ENCODE measurements around the gene DNAAF5.
A peak's percentile ranks its signal among the peaks of the same experiment; 100 is the strongest.
"Not testable (repeated sequence)": the region's sequence is repeated elsewhere in the genome, so short reads cannot be mapped to it uniquely, and the experiment has no call there.

The DNAAF5 gene

DNA sequence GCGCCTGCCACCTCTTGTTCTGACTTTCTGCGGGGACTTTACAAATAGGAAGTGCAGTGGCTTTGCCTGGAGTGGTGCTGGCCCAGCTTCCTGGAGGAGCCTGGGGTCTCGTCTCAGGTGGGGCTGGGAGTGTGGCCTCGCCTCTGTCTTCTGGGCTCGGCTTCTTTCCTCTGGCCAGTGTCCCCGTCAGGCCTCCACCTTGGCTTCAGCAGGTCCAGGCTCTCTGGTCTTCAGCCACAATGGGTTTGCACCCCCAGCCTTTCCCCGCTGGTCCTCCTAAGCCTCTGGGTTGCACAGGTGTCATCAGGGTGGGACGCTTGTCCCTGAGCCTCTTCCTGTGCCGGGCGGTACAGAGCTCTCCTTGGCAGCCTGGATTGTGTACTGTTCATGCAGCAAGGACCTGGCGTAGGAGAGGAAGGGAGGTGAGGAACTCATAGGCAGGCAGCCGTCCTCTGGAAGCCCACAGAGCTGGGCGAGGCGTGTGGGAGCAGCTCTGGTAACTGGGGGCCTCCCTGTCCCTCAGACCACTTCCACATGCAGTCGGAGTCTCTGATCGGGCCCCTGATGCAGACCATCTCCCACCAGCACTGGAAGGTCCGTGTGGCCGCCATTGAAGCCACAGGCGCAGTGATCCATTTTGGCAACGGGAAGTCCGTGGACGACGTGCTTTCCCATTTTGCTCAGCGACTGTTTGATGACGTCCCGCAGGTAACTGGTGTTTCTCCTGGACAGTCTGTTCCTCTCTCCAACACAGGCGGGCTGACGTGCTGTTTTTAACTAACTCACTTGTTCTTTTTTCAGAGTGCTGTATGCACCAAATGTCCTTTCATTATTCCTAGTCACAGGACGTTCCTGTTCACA lies 2.9 kb downstream of the DNAAF5 start:
- no peak for DNase-seq (ENCODE audit: low read depth, low spot score)

DNA sequence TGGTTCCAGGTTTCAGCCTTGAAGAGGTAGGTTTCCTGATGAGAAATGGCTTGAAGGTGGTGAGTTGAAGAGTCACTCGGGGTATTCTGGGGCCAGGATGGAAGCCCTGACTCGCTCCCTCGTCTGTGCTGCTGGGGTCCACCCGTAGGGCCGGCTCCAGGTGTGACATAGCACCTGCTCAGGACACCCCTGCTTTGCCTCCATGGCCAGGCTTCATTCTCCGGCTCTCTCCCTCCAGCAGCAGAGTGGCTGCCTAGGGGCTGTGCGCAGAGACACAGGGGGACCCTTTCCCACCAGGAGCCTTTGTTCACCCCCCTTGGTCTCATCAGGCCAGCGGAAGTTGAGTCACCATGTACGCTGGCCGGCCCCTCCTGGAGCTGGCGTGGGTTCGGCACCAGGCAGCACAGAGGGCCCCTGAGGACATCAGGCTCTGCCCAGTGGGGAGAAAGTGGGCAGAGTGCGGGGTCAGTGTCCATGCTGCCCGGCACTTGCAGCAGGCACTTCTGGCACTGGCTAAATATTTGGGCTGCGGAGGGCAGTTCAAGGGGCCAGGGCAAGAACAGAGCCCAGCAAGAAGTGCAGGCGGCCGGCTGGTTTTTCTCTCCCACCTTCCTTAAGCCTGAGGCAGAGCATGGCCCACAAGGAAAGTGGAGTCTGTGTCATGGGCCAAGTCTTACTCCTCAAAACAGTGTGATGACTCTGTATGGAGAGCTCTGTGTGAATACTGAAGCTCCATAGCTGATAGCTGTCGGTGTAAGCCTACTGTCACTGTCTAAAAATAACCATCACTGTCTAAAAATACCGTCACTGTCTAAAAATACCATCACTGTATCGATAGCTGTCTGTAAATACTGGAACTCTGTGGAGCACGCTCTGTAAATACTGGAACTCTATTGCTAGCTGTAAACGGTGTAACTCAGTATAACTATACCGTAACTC lies 4.3 kb downstream of the DNAAF5 start:
- no peak for DNase-seq (ENCODE audit: low read depth, low spot score)

DNA sequence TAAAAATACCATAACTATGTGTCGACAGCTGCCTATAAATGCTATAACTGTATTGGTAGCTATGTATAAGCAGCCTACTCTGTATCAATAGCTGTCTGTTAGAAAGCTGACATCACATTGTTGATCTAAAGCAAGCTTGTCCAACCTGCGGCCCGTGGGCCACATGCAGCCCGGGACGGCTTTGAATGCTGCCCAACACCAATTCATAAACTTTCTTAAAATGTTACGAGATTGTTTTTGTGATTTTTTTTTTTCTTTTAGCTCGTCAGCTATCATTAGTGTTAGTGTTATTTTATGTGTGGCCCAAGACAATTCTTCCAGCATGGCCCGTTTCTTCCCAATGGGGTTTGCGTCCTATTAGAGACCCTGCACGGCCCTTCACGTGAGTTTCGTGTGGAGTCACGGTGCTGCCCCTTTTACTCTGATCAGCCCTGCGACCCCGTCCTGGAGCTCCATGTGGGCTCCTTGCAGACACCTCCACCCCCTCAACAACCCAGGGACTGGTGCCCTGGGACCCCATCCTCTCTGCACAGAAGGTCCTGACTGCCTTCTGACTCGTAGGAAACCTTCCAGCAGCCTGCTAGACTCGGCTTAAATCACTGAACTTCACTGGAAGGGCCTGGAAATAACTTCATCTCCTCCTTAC lies 5.1 kb downstream of the DNAAF5 start:
- DNase-seq (ENCODE audit: low read depth, low spot score): no peak

DNA sequence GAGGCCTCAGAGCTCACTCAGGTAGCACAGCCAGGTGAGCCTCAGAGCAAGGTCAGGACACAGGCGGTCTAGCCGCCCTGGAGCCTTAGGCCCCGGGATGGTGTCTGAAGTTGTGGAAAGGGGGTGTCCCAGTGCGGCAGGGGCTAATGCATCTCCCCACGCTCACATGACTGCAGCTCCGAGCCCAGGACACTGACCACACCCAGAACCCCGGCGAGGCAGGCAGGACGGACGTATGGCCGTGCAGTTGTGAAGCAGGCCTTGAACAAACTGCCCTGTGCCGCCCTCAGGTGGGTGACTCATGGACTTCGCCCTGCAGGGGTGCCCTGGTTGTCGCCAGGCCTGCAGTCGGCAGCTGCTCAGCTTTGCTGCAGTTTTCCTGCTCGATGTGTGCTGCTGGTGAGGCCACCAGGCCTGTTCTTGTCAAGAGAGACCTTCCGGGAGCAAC lies 5.6 kb downstream of the DNAAF5 start:
- peak; percentile 40 for DNase-seq (ENCODE audit: low read depth, low spot score)

DNA sequence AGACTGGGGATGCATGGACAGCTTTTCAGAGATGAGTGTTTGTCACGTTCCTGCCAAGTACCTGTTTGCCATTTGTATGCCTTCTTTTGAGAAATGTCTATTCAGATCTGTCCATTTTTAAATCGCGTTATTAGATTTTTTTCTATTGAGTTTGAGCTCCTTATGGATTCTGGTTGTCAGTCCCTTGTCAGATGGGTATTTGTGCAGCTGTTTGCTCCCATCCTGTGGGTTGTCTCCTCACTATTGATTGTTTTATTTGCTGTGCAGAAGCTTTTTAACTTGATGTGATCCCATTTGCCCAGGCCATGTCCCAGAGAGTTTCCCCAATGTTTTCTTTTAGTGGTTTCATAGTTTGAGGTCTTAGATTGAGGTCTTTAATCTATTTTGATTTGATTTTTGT lies 6.1 kb downstream of the DNAAF5 start:
- no peak for DNase-seq (ENCODE audit: low read depth, low spot score)

DNA sequence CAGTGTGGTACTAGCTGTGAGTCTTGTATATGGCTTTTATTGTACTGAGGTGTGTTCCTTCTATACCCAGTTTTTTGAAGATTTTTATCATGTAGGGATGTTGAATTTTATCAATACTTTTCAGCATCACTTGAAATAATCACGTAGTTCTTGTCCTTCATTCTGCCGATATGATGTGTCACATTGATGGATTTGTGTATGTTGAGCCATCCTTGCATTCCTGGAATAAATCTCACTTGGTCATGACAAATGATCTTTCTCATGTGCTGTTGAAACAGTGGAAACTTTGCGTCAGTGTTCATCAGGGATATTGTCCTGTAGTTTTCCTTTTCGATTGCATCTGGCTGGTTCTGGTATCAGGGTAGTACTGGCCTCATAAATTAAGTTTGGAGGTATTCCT lies 7.7 kb downstream of the DNAAF5 start:
- no peak for DNase-seq (ENCODE audit: low read depth, low spot score)

GRCh38 chr7:734808-735207 lies 8.3 kb downstream of the DNAAF5 start:
- no peak for DNase-seq (ENCODE audit: low read depth, low spot score)

- DNase-seq (ENCODE audit: low read depth, low spot score): no peak
Measured at GRCh38 chr7:738241-738640, 11.7 kb downstream of the DNAAF5 start.

DNA sequence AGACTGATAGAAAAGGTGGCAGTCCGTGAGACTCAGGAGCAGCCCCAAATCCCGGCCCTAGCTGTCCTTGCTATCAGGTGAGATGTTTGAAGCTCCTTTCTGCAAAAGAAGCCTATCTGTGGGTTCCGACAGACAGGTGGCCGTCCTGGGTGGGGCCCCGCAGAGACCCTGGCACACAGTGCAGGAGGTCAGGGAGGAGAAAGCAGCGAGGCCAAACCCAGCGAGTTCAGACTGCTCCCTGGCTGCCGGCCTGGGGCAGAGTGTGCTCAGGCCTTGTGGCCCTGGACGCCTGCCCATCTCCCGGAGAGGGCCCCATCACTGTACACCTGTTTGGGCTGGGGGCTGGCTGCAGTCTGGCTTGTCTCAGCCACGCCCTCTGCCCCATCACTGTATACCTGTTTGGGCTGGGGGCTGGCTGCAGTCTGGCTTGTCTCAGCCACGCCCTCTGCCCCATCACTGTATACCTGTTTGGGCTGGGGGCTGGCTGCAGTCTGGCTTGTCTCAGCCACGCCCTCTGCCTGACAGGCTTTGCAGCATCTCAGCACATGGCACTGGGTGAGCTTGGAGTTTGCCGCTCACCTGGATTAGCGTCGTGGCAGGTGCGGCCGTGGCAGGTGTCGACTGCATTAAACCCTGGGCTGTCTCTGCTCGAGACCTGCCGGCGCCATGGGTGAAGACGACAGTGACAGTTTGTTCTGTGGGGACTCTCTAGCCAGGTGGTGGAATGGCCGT lies 12.4 kb downstream of the DNAAF5 start:
- no peak for DNase-seq (ENCODE audit: low read depth, low spot score)

GRCh38 chr7:739455-739982 lies 13.0 kb downstream of the DNAAF5 start:
- DNase-seq (ENCODE audit: low read depth, low spot score): no peak

DNA sequence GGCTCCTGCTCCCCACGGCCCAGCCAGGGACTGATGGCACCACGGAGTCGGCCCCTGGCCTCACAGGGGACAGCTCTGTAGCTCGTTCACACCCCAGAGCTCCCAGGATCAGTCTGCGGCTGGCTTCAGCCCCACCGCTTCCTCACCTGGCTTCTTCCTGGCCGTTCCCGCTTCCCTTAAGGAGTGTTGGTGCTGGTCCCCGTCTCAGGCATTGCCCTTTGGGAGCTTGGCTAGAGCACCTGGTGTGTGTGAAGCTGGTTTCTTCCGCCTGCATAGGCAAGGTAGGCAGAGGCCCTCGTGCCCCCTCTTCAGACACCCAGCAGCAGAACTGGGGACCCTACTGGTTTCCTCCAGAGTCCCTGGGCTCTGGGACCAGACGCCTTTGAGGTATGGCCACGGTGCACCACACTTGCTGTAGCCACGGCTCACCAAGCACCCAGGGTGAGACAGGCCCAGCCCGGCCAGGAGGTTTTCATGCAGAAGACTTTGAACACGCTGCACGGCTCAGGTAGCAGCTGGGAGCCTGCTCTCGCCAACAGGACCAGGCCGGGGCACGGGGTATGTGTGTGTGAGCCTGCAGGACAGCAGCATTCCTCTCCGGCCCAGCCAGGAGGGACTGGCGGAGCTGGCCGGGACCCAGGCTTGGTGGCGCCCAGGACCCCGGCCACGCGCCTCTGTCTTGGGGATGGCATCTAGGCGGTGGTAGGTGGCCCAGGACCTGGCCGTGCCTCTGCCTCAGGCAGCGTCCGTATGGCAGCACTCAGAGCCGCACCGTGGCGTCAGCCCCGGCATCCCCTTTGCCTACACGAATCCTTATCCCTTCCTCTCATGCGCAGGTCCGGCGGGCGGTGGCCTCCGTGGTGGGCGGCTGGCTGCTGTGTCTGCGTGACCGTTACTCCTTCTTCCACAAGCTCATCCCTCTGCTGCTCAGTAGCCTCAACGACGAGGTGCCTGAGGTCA lies 13.8 kb downstream of the DNAAF5 start:
- DNase-seq (ENCODE audit: low read depth, low spot score): no peak

DNA sequence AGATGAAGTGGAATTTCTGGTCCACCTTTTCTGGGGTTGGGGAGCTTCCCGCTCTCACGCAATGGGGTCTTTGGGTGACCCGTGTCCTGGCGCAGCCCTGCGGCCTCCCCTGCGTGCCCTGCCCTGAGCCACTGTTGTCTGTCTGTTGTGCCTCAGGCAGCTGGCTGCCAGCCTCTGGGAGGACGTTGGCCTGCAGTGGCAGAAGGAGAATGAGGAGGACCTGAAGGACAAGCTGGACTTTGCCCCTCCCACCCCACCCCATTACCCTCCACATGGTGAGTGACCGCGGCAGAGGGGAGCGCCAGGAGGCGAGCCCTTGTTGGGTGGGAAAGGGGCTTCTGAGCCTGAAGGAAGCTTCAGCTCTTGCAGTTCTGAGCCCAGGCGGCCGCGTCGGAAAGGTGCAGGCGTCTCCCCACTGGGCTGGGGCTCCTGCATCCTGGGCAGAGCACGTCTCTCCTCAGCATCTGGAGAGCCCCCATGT lies 14.7 kb downstream of the DNAAF5 start:
- no peak for DNase-seq (ENCODE audit: low read depth, low spot score)

DNA sequence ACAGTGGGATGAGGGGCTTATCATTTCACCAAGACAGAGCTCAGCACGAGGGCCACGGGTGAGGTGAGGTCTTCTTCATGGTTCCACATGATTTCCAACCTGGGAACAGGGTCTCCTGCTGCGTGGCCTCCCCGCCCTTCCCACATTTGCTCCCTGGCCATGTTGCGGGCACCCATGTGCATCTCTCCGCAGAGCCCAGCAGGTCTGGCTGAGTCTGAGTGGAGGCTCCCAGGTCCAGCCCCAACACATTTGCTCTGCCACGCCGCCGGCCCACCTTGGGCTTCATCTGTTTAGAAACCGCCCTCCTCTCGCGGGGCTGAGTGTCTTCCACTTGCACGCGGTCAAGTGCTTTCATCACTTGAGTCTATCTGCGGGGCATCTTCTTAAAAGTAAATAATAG lies 15.4 kb downstream of the DNAAF5 start:
- DNase-seq (ENCODE audit: low read depth, low spot score): no peak

DNA sequence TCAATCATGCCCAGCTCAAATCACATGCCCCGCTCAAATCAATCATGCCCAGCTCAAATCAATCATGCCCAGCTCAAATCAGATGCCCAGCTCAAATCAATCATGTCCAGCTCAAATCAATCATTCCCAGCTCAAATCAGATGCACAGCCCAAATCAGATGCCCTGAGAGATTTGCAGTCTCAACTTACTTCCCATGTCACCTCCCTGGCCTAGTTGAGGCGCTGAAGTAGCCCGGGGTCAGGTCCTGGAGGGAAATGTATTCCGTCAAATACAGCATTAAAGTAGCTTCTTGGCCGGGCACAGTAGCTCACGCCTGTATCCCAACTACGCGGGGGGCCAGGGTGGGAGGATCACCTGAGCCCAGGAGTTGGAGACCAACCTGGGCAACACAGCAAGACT lies 16.3 kb downstream of the DNAAF5 start:
- DNase-seq (ENCODE audit: low read depth, low spot score): no peak

- not testable (repeated sequence) for DNase-seq (ENCODE audit: low read depth, low spot score)
Measured at GRCh38 chr7:743341-744127, 17.0 kb downstream of the DNAAF5 start.

- not testable (repeated sequence) for DNase-seq (ENCODE audit: low read depth, low spot score)
Measured at GRCh38 chr7:744128-744520, 17.6 kb downstream of the DNAAF5 start.

DNA sequence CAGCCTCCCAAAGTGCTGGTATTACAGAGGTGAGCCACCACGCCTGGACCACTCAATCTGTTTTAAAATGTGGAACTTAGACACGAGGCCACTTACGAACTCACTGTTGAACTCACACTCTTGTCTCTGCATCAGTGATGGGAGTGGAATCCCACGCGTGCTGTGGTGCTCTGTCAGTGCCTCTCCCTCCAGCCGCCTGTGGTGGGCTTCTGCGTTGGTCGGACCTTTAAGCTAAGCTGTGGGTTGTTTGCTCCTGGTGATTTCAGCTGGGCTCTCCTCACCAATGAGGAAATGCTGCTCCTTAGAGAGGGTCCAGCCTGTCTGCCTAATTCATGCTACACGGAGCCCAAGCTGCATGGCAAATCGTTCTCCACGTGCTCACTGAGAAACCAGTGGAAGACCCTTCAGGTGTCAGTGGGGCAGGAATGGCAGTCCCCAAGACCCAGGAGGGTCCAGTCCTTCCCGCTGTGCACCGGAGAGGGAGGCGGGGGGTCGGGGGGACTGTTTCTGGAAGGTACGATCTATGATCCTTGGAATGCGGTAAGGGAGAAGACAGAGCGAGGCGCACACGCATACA lies 18.4 kb downstream of the DNAAF5 start:
- no peak for DNase-seq (ENCODE audit: low read depth, low spot score)

DNA sequence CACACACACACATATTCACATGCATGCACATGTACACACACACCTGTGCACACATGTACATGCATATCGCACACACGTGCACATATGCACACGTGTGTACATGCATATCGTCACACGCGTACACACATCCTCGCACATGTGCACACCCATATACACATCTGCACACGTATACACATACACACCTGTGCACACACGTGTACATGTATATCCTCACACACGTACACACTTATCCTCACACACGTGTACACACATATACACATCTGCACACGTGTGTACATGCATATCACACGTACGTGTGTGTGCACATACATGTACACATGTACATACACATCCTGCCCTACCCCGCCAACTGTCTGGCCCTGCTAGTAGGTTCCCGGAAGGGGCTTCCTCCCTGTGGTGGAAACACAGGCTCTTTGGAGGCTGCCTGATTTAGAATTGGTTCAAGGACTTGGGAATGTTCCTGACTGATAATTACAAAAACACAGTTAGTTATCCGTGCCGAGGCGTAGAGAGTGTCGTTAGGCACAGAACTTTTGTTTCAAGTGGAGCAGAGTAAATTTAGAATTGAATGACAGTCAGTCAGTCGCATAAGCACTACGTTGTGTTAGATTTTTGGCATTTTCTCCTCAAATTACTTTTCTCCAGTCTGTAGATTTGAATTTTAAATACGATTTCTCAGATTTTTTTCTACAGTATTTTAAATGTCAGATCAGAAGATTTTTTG lies 19.1 kb downstream of the DNAAF5 start:
- DNase-seq (ENCODE audit: low read depth, low spot score): no peak

Measured in astrocyte of the hippocampus (primary cell).